Amygdala (tissue), 56 donors: Measurements from ENCODE around the gene GPR32.
"Not testable (repeated sequence)": the region's sequence is repeated elsewhere in the genome, so short reads cannot be mapped to it uniquely, and the experiment has no call there.

ENCODE experiments used
- DNase-seq, 56 donors: peaks; one replicate each; lab custom pipeline; 2025; lab: John Stamatoyannopoulos, UW

The GPR32 gene

DNA sequence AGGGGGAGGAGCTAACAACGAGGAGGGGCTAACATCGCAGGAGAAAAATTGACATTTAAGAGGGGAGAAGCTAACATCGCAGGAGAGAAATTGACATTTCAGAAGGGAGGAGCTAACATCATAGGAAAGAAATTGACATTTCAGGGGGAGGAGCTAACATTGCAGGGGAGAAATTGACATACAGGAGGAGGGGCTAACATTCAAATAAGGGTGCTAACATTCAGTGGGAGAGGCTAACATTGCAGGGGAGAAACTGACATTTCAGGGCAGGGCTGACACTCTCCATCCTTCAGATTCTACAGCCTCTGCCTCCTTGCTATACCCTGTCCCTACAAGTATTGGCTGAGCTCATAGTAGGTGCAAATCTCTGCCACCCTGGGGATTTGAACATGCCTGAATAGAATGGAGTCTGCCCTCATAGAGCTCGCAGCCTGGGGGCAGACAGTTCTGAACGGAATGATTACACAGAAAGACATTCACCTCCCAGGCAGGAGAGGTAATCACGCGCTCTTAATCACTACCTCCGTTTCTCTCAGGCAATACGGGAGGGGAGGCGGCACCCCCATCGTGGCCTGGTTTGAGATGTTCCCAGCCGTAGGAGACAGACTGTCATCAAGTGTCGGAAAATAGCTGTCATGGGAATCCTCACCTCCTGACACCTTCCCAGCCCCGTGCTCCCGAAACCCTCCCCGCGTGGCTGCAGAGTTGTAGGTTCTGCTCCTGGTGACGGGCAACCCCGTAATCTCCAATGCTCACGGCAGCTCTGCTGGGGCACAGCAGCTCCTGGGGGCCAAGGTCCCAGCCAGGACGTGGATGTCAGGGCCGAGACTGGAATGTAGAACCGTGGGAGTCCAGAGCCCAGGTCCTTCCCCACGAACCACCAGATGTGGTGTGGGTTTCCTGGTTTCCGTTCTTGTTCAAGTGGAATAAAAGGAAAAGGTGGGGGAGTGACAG, 9.5 kb downstream of the GPR32 start:
- DNase-seq: no peak

DNA sequence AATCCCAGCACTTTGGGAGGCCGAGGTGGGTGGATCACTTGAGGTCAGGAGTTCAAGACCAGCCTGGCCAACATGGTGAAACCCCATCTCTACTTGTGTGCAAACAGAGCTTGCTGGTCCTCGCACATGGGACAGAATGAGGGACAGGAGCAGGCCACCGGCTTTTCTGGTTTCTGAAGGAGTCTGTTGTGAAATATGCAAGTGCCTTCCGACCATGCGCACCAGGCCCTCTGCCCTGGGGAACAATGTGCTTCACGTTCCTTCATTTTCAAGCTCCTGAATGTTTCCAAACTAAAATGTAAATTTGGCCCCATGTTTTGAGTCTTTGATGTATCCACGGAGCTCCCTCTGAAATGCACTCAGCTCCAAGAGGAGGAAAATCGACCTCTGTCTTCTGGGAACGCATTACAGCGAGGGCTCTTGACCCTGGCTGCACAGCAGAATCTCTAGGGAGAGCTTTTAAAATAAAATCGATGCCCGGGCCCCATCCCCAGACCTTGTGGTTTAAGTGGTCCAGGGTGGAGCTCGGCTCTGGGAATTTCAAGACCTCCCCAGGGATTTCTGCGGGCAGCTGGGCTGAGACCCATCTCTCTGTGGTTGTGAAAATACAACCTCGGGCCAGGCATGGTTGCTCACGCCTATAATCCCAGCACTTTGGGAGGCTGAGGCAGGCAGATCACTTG, 10.6 kb downstream of the GPR32 start:
- DNase-seq: no peak

DNA sequence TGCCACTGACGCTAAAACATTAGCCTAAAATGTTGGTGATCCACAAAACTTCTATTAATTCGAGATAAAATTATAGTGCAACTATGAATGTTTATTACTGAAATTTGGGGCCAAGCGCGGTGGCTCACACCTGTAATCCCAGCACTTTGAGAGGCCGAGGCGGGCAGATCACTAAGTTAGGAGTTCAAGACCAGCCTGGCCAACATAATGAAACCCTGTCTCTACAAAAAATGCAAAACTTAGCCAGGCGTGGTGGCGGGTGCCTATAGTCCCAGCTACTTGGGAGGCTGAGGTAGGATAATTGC, 13.5 kb downstream of the GPR32 start:
- not testable (repeated sequence) for DNase-seq

- DNase-seq: no peak
Observed at GRCh38 chr19:50784710-50785109, 14.4 kb downstream of the GPR32 start.

DNA sequence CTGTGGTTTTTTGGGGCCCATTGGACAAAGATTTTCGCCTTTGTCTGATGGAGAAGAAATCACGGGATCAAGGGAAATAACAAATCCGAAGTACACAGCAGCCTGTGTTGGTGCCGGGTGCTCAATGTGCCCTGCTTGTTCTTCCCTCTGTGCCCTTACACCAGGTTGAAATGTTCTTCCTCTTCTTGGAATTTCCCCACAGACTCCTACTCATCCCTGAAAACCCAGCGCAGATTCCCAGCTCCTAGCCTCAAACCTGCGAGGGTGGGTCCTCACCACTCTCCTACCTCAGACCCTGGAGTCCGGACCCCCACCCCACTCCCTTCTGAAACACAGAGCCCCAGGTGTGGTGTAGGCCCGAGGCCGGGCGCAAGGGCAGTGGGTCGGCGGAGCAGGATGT, 15.1 kb downstream of the GPR32 start:
- no peak for DNase-seq

- no peak for DNase-seq
Observed at GRCh38 chr19:50790396-50790795, 20.1 kb downstream of the GPR32 start, which contains the start of gene ACP4. Gene ACP4 (plus strand): TSS chr19:50790415. CDS start chr19:50790415, 0 bp downstream.

- no peak for DNase-seq
Observed at GRCh38 chr19:50790922-50791467, 20.7 kb downstream of the GPR32 start.

GRCh38 chr19:50791594-50792271, 21.5 kb downstream of the GPR32 start:
- no peak for DNase-seq

GRCh38 chr19:50792272-50793250, 22.3 kb downstream of the GPR32 start:
- no peak for DNase-seq

DNA sequence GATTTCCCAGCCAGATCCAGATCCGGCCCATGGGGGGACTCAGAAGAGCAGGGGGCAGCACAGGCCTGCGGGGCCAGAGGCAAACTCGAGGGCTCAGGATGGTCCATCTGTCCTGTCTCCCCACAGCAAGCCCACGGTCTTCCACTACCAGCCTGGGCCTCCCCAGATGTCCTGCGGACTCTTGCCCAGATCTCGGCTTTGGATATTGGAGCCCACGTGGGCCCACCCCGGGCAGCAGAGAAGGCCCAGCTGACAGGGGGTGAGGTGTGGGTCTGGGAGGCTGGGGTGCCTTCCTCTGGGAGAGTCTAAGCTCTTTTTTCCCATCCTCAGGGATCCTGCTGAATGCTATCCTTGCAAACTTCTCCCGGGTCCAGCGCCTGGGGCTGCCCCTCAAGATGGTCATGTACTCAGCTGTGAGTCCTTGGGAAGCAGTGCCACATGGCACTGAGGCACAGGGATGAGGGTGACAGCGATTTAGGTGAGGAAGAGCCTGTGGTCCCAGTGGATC, 23.3 kb downstream of the GPR32 start:
- no peak for DNase-seq

DNA sequence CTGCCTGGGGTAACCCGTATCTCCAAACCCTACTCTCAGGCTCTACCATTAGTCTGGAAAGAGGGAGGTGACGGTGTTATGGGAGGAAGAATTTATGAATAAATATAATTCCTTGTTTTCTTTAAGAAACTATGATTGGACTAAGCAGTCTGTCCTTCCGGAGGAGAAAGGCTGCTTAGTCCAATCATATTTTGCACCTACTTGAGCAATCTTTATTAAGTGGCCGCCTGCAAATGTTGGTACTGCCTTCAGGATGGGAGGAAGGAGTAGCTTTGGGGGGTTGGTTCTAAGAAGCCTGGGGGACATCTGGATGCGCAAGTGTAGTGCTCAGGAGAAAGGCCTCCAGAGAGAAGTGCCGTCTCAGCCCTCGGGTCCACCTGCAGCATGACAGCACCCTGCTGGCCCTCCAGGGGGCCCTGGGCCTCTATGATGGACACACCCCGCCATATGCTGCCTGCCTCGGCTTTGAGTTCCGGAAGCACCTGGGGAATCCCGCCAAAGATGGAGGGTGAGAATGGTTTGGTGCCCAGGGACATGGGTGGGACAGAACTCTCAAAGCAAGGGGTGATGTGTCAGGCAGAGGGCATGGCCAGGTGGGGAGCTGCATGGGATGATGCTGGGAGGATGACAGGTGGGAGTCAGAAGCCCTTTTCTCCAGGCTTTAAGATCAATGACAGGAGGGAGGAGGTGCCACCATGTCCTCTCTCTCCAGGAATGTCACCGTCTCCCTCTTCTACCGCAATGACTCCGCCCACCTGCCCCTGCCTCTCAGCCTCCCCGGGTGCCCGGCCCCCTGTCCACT, 24.0 kb downstream of the GPR32 start:
- DNase-seq: peak in 4 of 56 donors; percentile 4 to 26 (median 13)

GRCh38 chr19:50794876-50795663, 24.8 kb downstream of the GPR32 start:
- no peak for DNase-seq

- DNase-seq: no peak
Observed at GRCh38 chr19:50795664-50796073, 25.4 kb downstream of the GPR32 start.

GRCh38 chr19:50796128-50796633, 25.9 kb downstream of the GPR32 start:
- no peak for DNase-seq

GRCh38 chr19:50796634-50797428, 26.6 kb downstream of the GPR32 start:
- DNase-seq: no peak

DNA sequence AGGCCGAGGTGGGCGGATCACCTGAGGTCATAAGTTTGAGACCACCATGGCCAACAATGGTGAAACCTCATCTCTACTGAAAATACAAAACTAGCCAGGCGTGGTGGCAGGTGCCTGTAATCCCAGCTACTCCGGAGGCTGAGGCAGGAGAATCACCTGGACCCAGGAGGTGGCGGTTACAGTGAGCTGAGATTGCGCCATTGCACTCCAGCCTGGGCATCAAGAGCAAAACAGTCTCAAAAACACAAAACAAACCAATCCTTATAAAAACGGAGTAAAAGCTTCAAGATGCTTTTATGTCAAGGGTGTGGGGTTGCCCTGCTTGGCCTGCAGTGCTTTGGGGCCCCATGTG, 27.1 kb downstream of the GPR32 start:
- no peak for DNase-seq
